Left cardiac atrium (tissue), 4 donors: ENCODE results near the gene SEMA4B. TPM values are rescaled to one million over a fixed set of nuclear protein-coding genes. Genes with fewer than 3 reads are reported as not detected.
"Not testable (repeated sequence)": the region's sequence is repeated elsewhere in the genome, so short reads cannot be mapped to it uniquely, and the experiment has no call there.

Experiments used
- ATAC-seq, 2 donors: fragments of 200-7000 bp; cut with Tn5 transposase; one replicate each; pipeline ENCODE4 v1.9.1; 2020; ENCODE audit warnings: mild to moderate bottlenecking in 2 of 2, moderate library complexity in 2 of 2
- DNase-seq: peaks from one replicate; pipeline ENCODE4 v3.0.0-alpha.2; 2020
- intact Hi-C, 2 donors: fragments of 100-400 bp; cut with DNase I; formaldehyde crosslinking; loops; one replicate each; pipeline versions ENCODE4 v1.14.1 to v1.15.1; 2022 to 2023
- total RNA-seq, 2 donors: library from RNA; stranded (reverse); fragmentation: NEBNext Ultra II Directional; extraction: Animal tissue kit (Norgen Biotek cat#: 25700); gene quantifications; one replicate each; pipeline ENCODE4 v1.2.1, GENCODE V29; 2021
- donor health status: DM: no; HTN: yes; CAD: no.
- donor health status: DM: no; HTN: yes; CAD: no; lungs with severe emphysema.
- donor health status: DM: yes; HTN: yes; CAD: no.
- donor health status: Dilated cardiomyopathy.

SEMA4B gene
- total RNA-seq, 2 donors from 2014 or later = 26.2 to 41.2 TPM

DNA sequence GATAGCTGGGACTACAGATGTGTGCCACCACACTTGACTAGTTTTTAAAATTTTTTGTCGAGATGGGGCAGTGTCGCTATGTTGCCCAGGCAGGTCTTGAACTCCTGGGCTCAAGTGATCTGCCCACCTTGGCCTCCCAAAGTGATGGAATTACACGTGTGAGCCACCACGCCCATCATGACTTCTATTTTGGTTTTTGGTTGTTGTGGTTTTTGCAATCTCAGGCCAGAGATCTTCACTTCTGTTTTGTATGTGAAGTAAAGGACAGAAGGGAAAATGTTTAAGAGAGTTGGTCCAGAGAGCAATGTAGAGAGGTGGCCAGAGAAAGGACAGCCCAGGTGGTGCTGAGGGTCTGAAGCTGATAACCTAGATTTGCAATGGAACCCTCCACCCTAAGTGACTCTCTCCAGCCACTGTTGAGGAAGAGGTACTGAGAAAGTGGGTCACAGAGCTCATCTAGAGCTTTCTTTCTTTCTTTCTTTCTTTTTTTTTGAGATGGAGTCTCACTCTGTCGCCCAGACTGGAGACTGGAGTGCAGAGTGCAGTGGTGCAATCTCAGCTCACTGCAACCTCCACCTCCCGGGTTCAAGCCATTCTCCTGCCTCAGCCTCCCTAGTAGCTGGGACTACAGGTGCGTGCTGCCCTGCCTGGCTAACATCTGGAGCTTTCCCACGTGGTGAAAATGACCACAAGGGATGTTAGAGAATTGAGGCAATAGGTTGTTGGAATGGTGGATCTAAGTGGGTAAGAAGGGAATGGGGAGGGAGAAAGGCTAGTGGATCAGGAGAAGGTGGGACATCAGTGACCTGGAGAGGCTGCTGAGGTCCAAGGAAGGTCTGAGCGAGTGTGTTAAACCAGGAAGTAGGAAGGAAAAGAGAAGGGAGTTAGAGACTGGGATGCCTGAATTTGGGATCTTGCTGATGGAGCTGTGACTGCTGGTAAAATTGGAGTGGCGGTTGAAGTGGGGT is 22.4 kb upstream of the SEMA4B start:
- intact Hi-C loops = no loop called here
- no peak for DNase-seq
- no peak for ATAC-seq

DNA sequence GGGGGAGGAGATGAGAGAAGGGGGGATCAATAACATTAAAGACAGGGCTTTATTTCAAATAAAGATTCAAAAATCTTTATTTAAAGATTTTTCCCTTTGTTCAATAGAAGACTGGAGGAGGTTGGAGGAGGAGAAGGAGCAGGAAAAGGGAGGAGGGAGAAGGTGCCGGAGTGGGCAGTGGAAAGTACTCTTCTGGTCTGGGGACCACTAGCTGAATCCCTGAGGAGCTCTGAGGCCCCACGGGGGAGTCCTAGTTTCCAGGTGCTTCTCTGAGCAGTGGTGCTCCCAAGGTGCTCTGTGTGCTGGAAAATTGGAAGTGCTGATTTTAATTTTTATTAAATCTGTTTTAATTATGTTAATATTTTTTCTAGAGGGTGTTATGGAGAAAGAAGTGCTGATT is 19.4 kb upstream of the SEMA4B start:
- intact Hi-C loops = no loop called here
- ATAC-seq (no peak), DNase-seq (no peak)

GRCh38 chr15:90184119-90184785 is 16.9 kb upstream of the SEMA4B start:
- intact Hi-C loops = loop anchor here in 1 of 2 donors (1.0 kb wide), 1 partner anchor 9 kb away; no protein-coding TSS in a partner anchor
- ATAC-seq = peak; percentile 79 to 88

GRCh38 chr15:90184786-90185704 is 16.1 kb upstream of the SEMA4B start:
- intact Hi-C loops = loop anchor here in 1 of 2 donors (1.0 kb wide), 1 partner anchor 10 kb away; no protein-coding TSS in a partner anchor
- DNase-seq (peak; percentile 67), ATAC-seq (peak; percentile 90)

More at GRCh38 chr15:90184119-90184785, 16.9 kb upstream of the SEMA4B start:
- peak; percentile 86 for DNase-seq

DNA sequence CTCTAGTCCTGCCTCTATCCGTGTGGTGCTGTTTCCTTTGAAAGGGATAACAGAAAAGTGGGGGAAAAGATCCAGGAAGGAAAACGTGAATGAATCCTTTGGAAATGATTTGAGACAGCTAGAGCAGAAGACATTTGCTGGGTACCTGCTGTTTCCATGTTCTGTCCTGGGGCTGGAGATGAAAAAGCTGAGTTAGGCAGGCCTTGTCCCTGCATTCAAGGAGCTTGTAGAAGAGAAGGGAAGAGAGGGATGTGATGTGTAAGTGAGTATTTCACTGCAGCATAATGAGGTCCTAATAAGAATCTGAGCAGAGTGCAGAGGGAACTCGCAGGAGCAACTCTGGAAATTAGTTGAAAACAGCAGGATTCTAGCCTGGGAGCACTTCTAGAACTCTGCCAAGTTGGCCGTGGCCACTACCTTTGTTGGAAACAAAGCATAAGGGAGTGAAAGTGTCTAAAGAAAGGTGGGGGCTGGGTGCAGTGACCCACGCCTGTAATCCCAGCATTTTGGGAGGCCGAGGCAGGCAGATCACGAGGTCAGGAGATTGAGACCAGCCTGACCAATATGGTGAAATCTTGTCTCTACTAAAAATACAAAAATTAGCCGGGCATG is 13.8 kb upstream of the SEMA4B start:
- no peak for ATAC-seq
- intact Hi-C loops = no loop called here
- DNase-seq = no peak

- DNase-seq, ATAC-seq, intact Hi-C loops: not testable (repeated sequence)
Observed at GRCh38 chr15:90188065-90188464, 13.1 kb upstream of the SEMA4B start.

DNA sequence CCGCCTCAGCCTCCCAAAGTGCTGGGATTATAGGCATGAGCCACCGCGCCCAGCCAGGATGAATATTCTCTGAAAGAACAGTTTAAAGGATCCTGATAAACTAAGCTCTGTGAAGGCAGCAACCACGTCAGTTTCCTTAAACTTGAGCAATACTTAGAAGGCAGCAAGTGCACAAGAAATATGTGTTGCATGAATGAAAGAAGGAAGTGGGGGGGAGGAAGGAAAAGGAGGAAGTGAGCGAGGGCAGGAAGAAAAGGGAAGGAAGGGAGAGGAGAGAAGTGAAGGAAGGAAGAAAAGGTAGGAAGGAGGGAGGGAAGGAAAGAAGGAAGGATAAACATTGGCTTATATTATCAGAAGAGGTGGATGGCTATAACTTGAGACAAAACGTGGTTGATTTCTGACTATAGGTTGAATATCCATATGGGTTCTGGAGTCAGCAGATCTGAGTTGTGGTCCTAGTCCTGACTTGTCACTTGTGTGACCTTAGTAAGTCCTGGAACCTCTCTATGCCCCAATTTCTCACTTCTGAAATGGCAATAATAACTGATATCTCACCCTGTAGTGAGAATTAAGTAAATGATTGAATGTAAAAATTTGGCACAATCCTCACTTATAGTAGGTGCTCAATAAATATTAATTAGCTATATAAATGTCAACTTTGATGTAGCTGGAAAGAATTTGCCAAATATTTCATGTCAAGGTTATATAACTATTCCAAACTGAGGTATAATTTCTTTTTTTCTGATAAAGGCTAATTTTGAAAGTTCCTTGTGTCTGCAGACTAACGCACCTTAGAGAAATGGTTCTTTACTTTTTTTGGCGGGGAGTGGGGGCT is 12.0 kb upstream of the SEMA4B start:
- intact Hi-C loops = no loop called here
- DNase-seq = no peak
- ATAC-seq = no peak

DNA sequence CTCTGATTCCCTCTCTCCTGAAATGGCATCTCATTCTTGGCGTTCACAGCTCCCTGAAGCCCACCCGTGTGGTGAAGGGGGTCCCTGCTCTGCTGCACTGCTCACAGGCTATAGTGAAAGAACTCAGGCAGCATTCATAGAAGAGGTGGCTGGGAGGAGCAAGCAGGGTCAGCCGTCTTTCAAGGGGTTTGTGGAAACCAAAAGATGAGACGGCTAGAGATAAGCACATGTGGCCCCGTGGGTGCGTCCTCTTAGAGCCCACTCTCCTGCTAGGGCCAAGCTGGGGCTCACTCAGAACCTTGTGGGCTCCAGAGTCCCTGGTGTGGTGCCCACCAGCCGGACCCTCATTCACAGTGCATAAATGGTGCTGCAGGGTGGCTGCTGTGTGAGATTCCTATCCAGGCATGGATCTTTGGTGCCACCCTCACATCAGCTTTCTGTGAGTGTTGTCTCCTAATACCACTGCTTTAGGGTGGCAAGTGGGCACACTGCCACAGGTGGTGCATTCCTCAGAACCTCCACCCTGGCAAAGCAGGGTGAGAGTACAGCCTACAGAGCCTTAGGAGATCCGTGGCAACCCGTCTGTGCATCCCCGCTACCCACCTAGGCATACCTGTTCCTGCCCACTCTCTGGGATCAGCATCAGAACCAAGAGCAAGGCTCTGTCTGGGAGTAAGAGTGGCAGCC is 11.2 kb upstream of the SEMA4B start:
- ATAC-seq (no peak), DNase-seq (no peak)
- intact Hi-C loops = no loop called here

GRCh38 chr15:90190606-90191343 is 10.4 kb upstream of the SEMA4B start:
- DNase-seq (no peak), ATAC-seq (no peak)
- intact Hi-C loops = no loop called here

- intact Hi-C loops = no loop called here
- DNase-seq (no peak), ATAC-seq (no peak)
Observed at GRCh38 chr15:90191344-90191687, 9.8 kb upstream of the SEMA4B start.

DNA sequence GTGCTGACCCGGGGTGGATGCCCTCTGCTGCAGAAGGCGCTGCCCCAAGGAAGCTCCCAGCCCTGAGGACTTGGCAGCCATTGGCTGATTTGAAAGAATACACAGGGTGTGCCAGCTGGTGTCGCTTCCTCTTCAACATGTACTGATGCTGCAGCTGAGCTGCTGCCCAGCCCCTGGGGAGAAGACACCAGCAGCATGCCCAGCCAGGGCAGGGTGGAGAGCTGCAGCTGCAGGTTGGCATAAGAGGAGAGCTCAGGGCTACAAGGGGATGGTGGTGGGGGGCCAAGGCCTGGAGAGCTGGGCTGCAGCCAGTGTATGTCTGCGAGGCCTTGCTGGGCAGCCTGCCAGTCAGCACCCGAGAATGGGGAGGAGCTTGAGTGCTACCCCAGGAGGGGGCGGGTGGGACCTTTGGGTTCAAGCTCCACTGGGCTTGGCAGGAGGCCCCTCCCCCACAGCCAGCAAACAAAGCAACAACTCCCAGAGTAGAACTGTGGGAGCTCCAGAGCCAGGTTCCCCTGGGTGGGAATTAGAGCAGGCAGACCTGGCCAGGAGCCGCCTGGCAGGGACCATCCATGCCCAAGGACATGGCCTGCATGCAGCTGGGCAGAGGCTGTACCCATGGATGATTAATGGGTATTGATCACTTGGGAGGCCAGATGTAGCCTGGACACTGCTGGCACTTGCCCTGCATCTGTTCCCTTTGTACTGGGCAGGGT is 9.2 kb upstream of the SEMA4B start:
- DNase-seq (peak; percentile 68), ATAC-seq (peak; percentile 83 to 87)
- intact Hi-C loops = no loop called here

DNA sequence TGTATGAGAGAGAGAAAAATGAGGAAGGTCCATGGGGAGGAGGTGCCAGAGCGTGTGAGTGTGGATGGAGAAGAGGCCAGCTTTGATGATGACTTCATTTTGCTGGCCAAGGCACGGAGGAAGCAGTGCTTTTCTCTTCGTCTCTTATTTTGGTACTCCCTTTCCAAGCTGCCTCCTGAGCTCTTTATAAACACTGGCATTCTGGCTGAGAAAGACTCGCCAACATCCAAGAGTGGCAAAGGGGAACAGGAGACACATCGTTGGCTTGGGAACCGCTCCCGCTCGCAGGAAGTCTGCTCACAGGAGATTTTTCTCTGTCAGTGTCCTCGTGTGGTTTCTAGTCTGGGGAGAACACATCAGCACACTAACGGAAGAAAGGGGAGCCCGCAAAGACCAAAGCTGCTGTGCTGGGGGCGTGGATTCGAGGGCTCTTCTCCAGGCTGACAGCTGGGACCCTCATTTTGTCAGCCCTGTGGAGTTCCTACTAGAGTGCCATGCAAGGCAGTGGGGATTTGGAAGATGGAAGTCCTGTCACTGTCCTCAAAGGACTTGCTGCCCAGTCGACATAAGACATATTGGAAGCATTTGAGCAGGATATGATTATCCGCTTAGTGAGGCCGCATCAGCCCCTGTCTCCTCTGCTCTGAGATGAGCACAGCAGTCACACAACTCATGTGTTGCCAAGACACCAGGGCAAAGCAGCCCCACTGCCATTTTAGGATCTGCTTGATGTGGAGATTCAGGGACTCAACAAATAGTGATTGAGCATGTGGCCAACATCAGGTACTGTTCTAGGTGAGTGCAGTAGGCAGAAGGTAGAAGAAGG is 8.0 kb upstream of the SEMA4B start:
- intact Hi-C loops = no loop called here
- ATAC-seq (peak; percentile 52 to 66), DNase-seq (no peak)

DNA sequence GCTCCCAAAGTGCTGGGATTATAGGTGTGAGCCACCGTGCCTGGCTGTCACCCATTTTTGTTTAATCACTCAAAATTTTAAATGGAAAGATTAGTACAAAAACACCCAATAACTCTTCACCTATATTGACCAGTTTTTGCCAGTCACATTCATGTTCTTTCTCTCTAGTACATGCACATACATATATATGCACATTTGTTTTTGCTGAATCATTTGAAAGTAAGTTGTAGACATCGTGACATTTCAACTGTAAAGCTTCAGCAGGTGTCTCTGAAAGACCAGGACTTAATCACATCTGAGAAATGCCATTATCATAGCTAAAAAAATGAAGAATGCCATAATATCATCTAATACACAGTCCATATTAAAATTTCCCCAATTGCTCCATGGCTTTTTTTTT is 6.5 kb upstream of the SEMA4B start:
- ATAC-seq (no peak), DNase-seq (no peak)
- intact Hi-C loops = no loop called here

GRCh38 chr15:90200534-90201129 is 498 bp upstream of the SEMA4B start:
- DNase-seq (no peak), ATAC-seq (peak; percentile 5 to 6)
- intact Hi-C loops = no loop called here

- peak; percentile 3 to 25 for ATAC-seq
- intact Hi-C loops = no loop called here
Observed at GRCh38 chr15:90201944-90202375, 830 bp downstream of the SEMA4B start.

More at GRCh38 chr15:90201944-90202375, 830 bp downstream of the SEMA4B start:
- no peak for DNase-seq
